Liver (tissue), 9 donors: ENCODE data around the gene APCS. TPM values are rescaled to one million over a fixed set of nuclear protein-coding genes. Genes with fewer than 3 reads are reported as not detected.

ENCODE experiments used
- DNase-seq: peaks from one replicate; pipeline ENCODE4 v3.0.0-alpha.2; 2017; ENCODE audit warnings: low spot score
- H3K27ac ChIP-seq, 2 donors: one replicate each; pipeline ENCODE4 v1.7.0; 2013; ENCODE audit warnings: inconsistent platforms in 2 of 2, low read length in 2 of 2, control low read depth in 1 of 2, low read depth in 1 of 2, mild to moderate bottlenecking in 1 of 2
- H3K27me3 ChIP-seq, 4 donors: one replicate each; pipeline versions ENCODE4 v1.6.1 to v1.7.0; 2013; ENCODE audit warnings: low read length in 3 of 4, inconsistent platforms in 1 of 4, mild to moderate bottlenecking in 1 of 4, moderate library complexity in 1 of 4; ENCODE audit not compliant: control insufficient read depth in 4 of 4, insufficient read depth in 4 of 4
- H3K36me3 ChIP-seq, 4 donors: one replicate each; pipeline versions ENCODE4 v1.6.1 to v1.7.0; 2013; ENCODE audit warnings: low read length in 3 of 4, mild to moderate bottlenecking in 3 of 4, low read depth in 1 of 4, moderate library complexity in 1 of 4; ENCODE audit not compliant: control insufficient read depth in 4 of 4, insufficient read depth in 3 of 4
- H3K4me1 ChIP-seq, 4 donors: one replicate each; pipeline versions ENCODE4 v1.6.1 to v1.7.0; 2013; ENCODE audit warnings: low read length in 3 of 4, mild to moderate bottlenecking in 3 of 4, moderate library complexity in 1 of 4; ENCODE audit not compliant: control insufficient read depth in 4 of 4, insufficient read depth in 4 of 4
- H3K4me3 ChIP-seq, 3 donors: one replicate each; pipeline versions ENCODE4 v1.6.1 to v1.7.0; 2013; ENCODE audit warnings: low read length in 3 of 3, control low read depth in 1 of 3, low read depth in 1 of 3, mild to moderate bottlenecking in 1 of 3
- H3K9ac ChIP-seq, 2 donors: one replicate each; pipeline ENCODE4 v1.7.0; 2013; ENCODE audit warnings: low read length in 2 of 2, mild to moderate bottlenecking in 2 of 2, moderate library complexity in 2 of 2, control low read depth in 1 of 2, low read depth in 1 of 2
- H3K9me3 ChIP-seq, 4 donors: one replicate each; pipeline versions ENCODE4 v1.6.1 to v1.7.0; 2013; ENCODE audit warnings: low read length in 3 of 4; ENCODE audit not compliant: control insufficient read depth in 4 of 4
- EGR1 ChIP-seq, 2 donors: IDR thresholded peaks; 2 replicates each; pipeline ENCODE4 v1.6.1; 2016 to 2018; ENCODE audit warnings: antibody characterized with exemption in 2 of 2, low read depth in 2 of 2
- FOXA1 ChIP-seq: IDR thresholded peaks from 2 replicates; pipeline ENCODE4 v1.6.1; 2016; ENCODE audit warnings: antibody characterized with exemption
- FOXA2 ChIP-seq: IDR thresholded peaks from 2 replicates; pipeline ENCODE4 v1.6.1; 2016; ENCODE audit warnings: antibody characterized with exemption
- GABPA ChIP-seq, 2 donors: IDR thresholded peaks in 1 of 2; conservative IDR thresholded peaks in 1 of 2; 2 replicates each; pipeline ENCODE4 v1.6.1; 2016; ENCODE audit warnings: antibody characterized with exemption in 2 of 2, mild to moderate bottlenecking in 1 of 2, moderate library complexity in 1 of 2
- HNF4A ChIP-seq, 2 donors: conservative IDR thresholded peaks; 2 replicates each; pipeline ENCODE4 v1.6.1; 2016; ENCODE audit warnings: antibody characterized with exemption in 2 of 2, mild to moderate bottlenecking in 2 of 2
- HNF4G ChIP-seq: IDR thresholded peaks from 2 replicates; pipeline ENCODE4 v1.6.1; 2016; ENCODE audit warnings: antibody characterized with exemption
- JUND ChIP-seq, 2 donors: IDR thresholded peaks; 2 replicates each; pipeline ENCODE4 v1.6.1; 2016; ENCODE audit warnings: antibody characterized with exemption in 2 of 2
- NR2F2 ChIP-seq: IDR thresholded peaks from 2 replicates; pipeline ENCODE4 v1.6.1; 2016; ENCODE audit warnings: antibody characterized with exemption
- RAD21 ChIP-seq, 2 donors: IDR thresholded peaks; 2 replicates each; pipeline ENCODE4 v1.6.1; 2016; ENCODE audit warnings: antibody characterized with exemption in 2 of 2, mild to moderate bottlenecking in 2 of 2
- REST ChIP-seq: IDR thresholded peaks from 2 replicates; pipeline ENCODE4 v1.6.1; 2016; ENCODE audit warnings: antibody characterized with exemption, mild to moderate bottlenecking
- RXRA ChIP-seq, 2 donors: IDR thresholded peaks; 2 replicates each; pipeline ENCODE4 v1.6.1; 2017 to 2018; ENCODE audit warnings: antibody characterized with exemption in 2 of 2, mild to moderate bottlenecking in 1 of 2
- SP1 ChIP-seq: IDR thresholded peaks from 2 replicates; pipeline ENCODE4 v1.6.1; 2018; ENCODE audit warnings: antibody characterized with exemption, mild to moderate bottlenecking
- TAF1 ChIP-seq: conservative IDR thresholded peaks from 2 replicates; pipeline ENCODE4 v1.6.1; 2016; ENCODE audit warnings: antibody characterized with exemption, mild to moderate bottlenecking
- YY1 ChIP-seq: IDR thresholded peaks from 2 replicates; pipeline ENCODE4 v1.6.1; 2016; ENCODE audit warnings: antibody characterized with exemption, mild to moderate bottlenecking
- ZBTB33 ChIP-seq: IDR thresholded peaks from 2 replicates; pipeline ENCODE4 v1.6.1; 2016; ENCODE audit warnings: antibody characterized with exemption
- WGBS: extraction: QIAGEN DNeasy Blood & Tissue Kit; methylation state at CpG from one replicate; pipeline ENCODE4 v1.1.7; 2013; 5-methylcytosine and 5-hydroxymethylcytosine counted together
- polyA plus RNA-seq, 2 donors: library from polyadenylated mRNA; stranded (reverse) in 1 of 2; unstranded in 1 of 2; fragments of 200-250 nt in 1 of 2; fragments of >200 nt in 1 of 2; fragmentation: Nextera tagmentation in 1 of 2; extraction: Ambion mirVana in 1 of 2; gene quantifications; one replicate each; pipeline versions ENCODE4 v1.2.1 to v1.2.3, GENCODE V29; 2013 to 2015
- total RNA-seq, 2 donors: library from RNA; depleted of rRNA; stranded (reverse); fragments of >200 nt; gene quantifications; one replicate each; pipeline ENCODE4 v1.2.3, GENCODE V29; 2014
- TF ChIP-seq, protein P1 (sequence below): IDR thresholded peaks from 2 replicates; pipeline ENCODE4 v1.6.1; 2016; ENCODE audit warnings: antibody characterized with exemption
- TF ChIP-seq, protein P2 (sequence below): IDR thresholded peaks from 2 replicates; pipeline ENCODE4 v1.6.1; 2016; ENCODE audit warnings: antibody characterized with exemption
- TF ChIP-seq, protein P3 (sequence below): fragments of 150-350 bp; IDR thresholded peaks from 2 replicates; pipeline ENCODE4 v1.5.1; 2017; ENCODE audit warnings: improper control_type of control experiment, low read depth, low read length; ENCODE audit not compliant: missing input control
- donor health status: healthy.
- donor health status: healthy.
- donor health status: healthy.
- donor health status: healthy.
- donor health status: healthy.

Gene APCS
- total and polyA plus RNA-seq, 4 donors, result 162 to 5,859 (median 1,877) TPM

GRCh38 chr1:159554696-159555095, 32.9 kb upstream of the APCS start:
- Histone ChIP-seq H3K4me3 (no peak overlapping the region), H3K36me3 (no peaks in the 10 kb centered on the region), H3K9me3 (no peaks in the 10 kb centered on the region), H3K27me3 (no peaks in the 10 kb centered on the region), H3K4me1 (peaks cover 3 to 20% (median 5%) of the 10 kb centered on the region in 4 donors), H3K9ac (no peak overlapping the region), H3K27ac (no peak overlapping the region)
- DNase-seq, result no peak
- no peak for TF ChIP-seq FOXA1
- TF ChIP-seq JUND (IDR thresholded peaks at IDR 0.05), result no peak
- TF ChIP-seq TAF1, result no peak
- no peak for TF ChIP-seq GABPA (IDR thresholded peaks at IDR 0.05 in 1 of 2, conservative IDR thresholded peaks at IDR 0.05 in 1 of 2)
- TF ChIP-seq REST, result no peak
- TF ChIP-seq ZBTB33, result no peak
- TF ChIP-seq RAD21 (IDR thresholded peaks at IDR 0.05), result no peak
- no peak for TF ChIP-seq NR2F2
- no peak for TF ChIP-seq FOXA2
- no peak for TF ChIP-seq HNF4A (conservative IDR thresholded peaks at IDR 0.05)
- TF ChIP-seq EGR1 (IDR thresholded peaks at IDR 0.05; ENCODE audit: low read depth in 2 of 2), result no peak
- no peak for TF ChIP-seq SP1
- TF ChIP-seq, protein P1, sequence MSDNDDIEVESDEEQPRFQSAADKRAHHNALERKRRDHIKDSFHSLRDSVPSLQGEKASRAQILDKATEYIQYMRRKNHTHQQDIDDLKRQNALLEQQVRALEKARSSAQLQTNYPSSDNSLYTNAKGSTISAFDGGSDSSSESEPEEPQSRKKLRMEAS, result no peak
- no peak for TF ChIP-seq RXRA (IDR thresholded peaks at IDR 0.05)
- TF ChIP-seq HNF4G, result no peak
- TF ChIP-seq, protein P2, sequence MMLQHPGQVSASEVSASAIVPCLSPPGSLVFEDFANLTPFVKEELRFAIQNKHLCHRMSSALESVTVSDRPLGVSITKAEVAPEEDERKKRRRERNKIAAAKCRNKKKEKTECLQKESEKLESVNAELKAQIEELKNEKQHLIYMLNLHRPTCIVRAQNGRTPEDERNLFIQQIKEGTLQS, result no peak
- TF ChIP-seq, protein P3, sequence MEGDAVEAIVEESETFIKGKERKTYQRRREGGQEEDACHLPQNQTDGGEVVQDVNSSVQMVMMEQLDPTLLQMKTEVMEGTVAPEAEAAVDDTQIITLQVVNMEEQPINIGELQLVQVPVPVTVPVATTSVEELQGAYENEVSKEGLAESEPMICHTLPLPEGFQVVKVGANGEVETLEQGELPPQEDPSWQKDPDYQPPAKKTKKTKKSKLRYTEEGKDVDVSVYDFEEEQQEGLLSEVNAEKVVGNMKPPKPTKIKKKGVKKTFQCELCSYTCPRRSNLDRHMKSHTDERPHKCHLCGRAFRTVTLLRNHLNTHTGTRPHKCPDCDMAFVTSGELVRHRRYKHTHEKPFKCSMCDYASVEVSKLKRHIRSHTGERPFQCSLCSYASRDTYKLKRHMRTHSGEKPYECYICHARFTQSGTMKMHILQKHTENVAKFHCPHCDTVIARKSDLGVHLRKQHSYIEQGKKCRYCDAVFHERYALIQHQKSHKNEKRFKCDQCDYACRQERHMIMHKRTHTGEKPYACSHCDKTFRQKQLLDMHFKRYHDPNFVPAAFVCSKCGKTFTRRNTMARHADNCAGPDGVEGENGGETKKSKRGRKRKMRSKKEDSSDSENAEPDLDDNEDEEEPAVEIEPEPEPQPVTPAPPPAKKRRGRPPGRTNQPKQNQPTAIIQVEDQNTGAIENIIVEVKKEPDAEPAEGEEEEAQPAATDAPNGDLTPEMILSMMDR, result no peak
- TF ChIP-seq YY1, result no peak
- 79% methylated on average over 1 of the region's 1 CpG for WGBS
